ENCODE data around the gene CAPN1. TPM values are rescaled to one million over a fixed set of nuclear protein-coding genes. Genes with fewer than 3 reads are reported as not detected.
A peak's percentile ranks its signal among the peaks of the same experiment; 100 is the strongest.

Gene CAPN1
- total and polyA plus RNA-seq, 10 donors, result 61.6 to 203 (median 145) TPM

DNA sequence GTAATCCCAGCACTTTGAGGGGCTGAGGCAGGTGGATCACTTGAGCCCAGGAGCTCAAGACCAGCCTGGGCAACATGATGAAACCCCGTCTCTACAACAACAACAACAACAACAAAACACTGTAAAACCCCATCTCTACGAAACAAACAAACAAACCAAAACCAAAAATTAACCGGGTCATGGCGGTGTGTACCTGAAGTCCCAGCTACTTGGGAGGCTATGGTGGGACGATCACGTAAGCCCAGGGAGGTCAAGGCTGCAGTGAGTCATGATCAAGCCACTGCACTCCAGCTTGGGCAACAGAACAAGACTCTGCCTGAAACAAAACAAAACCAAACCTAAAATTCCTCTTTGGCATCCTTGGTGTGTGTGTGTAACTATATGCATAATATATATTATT lies 73.0 kb downstream of the CAPN1 start:
- no peaks in the 10 kb centered on the region for H3K36me3 ChIP-seq
- WGBS, 5 donors, result 75 to 93% (median 86%) methylated on average over 6 of the region's 6 CpGs
- TF ChIP-seq POLR2A (IDR thresholded peaks at IDR 0.05) (no peak), POLR2AphosphoS5 (IDR thresholded peaks at IDR 0.05) (no peak), CTCF (IDR thresholded peaks at IDR 0.05 in 8 of 11, conservative IDR thresholded peaks at IDR 0.05 in 3 of 11) (no peak)
- no peaks in the 10 kb centered on the region for H3K27me3 ChIP-seq (replicated peaks in 1 of 7)
- no peak overlapping the region for H3K4me3 ChIP-seq
- peaks cover 0 to 5% (median 0%) of the 10 kb centered on the region in 6 donors for H3K4me1 ChIP-seq
- H3K9me3 ChIP-seq, result no peaks in the 10 kb centered on the region
- no peak overlapping the region for H3K27ac ChIP-seq
- intact Hi-C loops (cut with DNase I; ENCODE audit: low total_unique reads), result loop anchor here (5.0 kb wide), 1 partner anchor 52 kb away; no protein-coding TSS in a partner anchor
- no peak for DNase-seq

GRCh38 chr11:65258988-65259387 lies 77.3 kb downstream of the CAPN1 start:
- H3K4me1 ChIP-seq, result peaks cover 9 to 35% (median 22%) of the 10 kb centered on the region in 6 donors
- intact Hi-C loops (cut with DNase I; ENCODE audit: low total_unique reads), result no loop called here
- H3K27ac ChIP-seq, result no peak overlapping the region
- H3K4me3 ChIP-seq, result no peak overlapping the region
- H3K9me3 ChIP-seq, result no peaks in the 10 kb centered on the region
- TF ChIP-seq CTCF (IDR thresholded peaks at IDR 0.05 in 8 of 11, conservative IDR thresholded peaks at IDR 0.05 in 3 of 11) (no peak), POLR2A (IDR thresholded peaks at IDR 0.05) (no peak), POLR2AphosphoS5 (IDR thresholded peaks at IDR 0.05) (no peak)
- no peaks in the 10 kb centered on the region for H3K36me3 ChIP-seq
- DNase-seq, result no peak
- H3K27me3 ChIP-seq (replicated peaks in 1 of 7), result no peaks in the 10 kb centered on the region
- 82 to 91% (median 85%) methylated on average over 5 of the region's 5 CpGs for WGBS, 5 donors

- H3K36me3 ChIP-seq, result peaks cover 0 to 6% (median 0%) of the 10 kb centered on the region in 6 donors
- TF ChIP-seq CTCF (IDR thresholded peaks at IDR 0.05 in 8 of 11, conservative IDR thresholded peaks at IDR 0.05 in 3 of 11), result no peak
- intact Hi-C loops (cut with DNase I; ENCODE audit: low total_unique reads), result no loop called here
- no peak overlapping the region for H3K4me3 ChIP-seq
- peaks cover 9 to 45% (median 27%) of the 10 kb centered on the region in 6 donors for H3K4me1 ChIP-seq
- H3K27ac ChIP-seq, result no peak overlapping the region
- H3K27me3 ChIP-seq (replicated peaks in 1 of 7), result no peaks in the 10 kb centered on the region
- DNase-seq, result no peak
- H3K9me3 ChIP-seq, result no peaks in the 10 kb centered on the region
- 95 to 98% (median 96%) methylated on average over 17 of the region's 17 CpGs for WGBS, 5 donors
These were observed 78.6 kb downstream of the CAPN1 start for GRCh38 chr11:65260302-65260701.

- Histone ChIP-seq H3K4me1 (peaks cover 9 to 52% (median 27%) of the 10 kb centered on the region in 6 donors), H3K36me3 (peaks cover 0 to 13% (median 0%) of the 10 kb centered on the region in 6 donors), H3K27ac (peak overlapping the region; percentile 83 to 97 (median 92)), H3K4me3 (peak overlapping the region; percentile 67 to 90 (median 86)), H3K9me3 (no peaks in the 10 kb centered on the region), H3K27me3 (replicated peaks in 1 of 7) (no peaks in the 10 kb centered on the region)
- no peak for DNase-seq
- intact Hi-C loops (cut with DNase I; ENCODE audit: low total_unique reads), result no loop called here
- 65 to 73% (median 67%) methylated on average over 23 to 26 of the region's 26 CpGs for WGBS, 5 donors
- TF ChIP-seq POLR2A (IDR thresholded peaks at IDR 0.05), result no peak
- no peak for TF ChIP-seq POLR2AphosphoS5 (IDR thresholded peaks at IDR 0.05)
- no peak for TF ChIP-seq CTCF (IDR thresholded peaks at IDR 0.05 in 8 of 11, conservative IDR thresholded peaks at IDR 0.05 in 3 of 11)
These were observed 79.2 kb downstream of the CAPN1 start for GRCh38 chr11:65260756-65261590.
